H1 (cell line): ENCODE measurements around the gene PLSCR5. TPM values are rescaled to one million over a fixed set of nuclear protein-coding genes. Genes with fewer than 3 reads are reported as not detected.

Source experiments
- CTCF ChIA-PET: fragments of 300-600 bp; sonication (Branson Sonifier 250); formaldehyde crosslinking; loops from one replicate; lab custom pipeline; 2021; ENCODE audit not compliant: partially characterized antibody; lab: Charles Lee
- POLR2A ChIA-PET: fragments of 300-600 bp; sonication (Branson Sonifier 250); formaldehyde crosslinking; loops from one replicate; lab custom pipeline; 2021; ENCODE audit warnings: inconsistent platforms; ENCODE audit not compliant: partially characterized antibody; lab: Charles Lee
- DNase-seq, 2 experiments: peaks; one replicate each; pipeline versions ENCODE4 v3.0.0 to v3.0.0-alpha.2; 2010 to 2022; ENCODE audit warnings: low spot score in 2 of 2, low read depth in 1 of 2, mixed read lengths in 1 of 2
- FAIRE-seq: peaks from 2 replicates; lab custom pipeline; 2011; peaks lifted over from hg19 to GRCh38; lab: Jason Lieb, UNC
- H2AFZ ChIP-seq: 2 replicates; pipeline ENCODE4 v1.8.1; 2012; ENCODE audit warnings: low read length, inconsistent platforms
- H2AK5ac ChIP-seq: 2 replicates; pipeline ENCODE4 v1.6.1; 2013; ENCODE audit warnings: low read depth, low read length
- H2BK120ac ChIP-seq: replicated peaks from 2 replicates; pipeline ENCODE3; 2013; ENCODE audit warnings: low read depth, low read length, inconsistent platforms
- H2BK12ac ChIP-seq: 2 replicates; pipeline ENCODE4 v1.6.1; 2013; ENCODE audit warnings: low read depth, low read length
- H2BK15ac ChIP-seq: 2 replicates; pipeline ENCODE4 v1.6.1; 2013; ENCODE audit warnings: low read length
- H2BK20ac ChIP-seq: 2 replicates; pipeline ENCODE4 v1.6.1; 2013; ENCODE audit warnings: low read length
- H2BK5ac ChIP-seq: 2 replicates; pipeline ENCODE4 v1.6.1; 2013; ENCODE audit warnings: low read depth, low read length
- H3K14ac ChIP-seq: 2 replicates; pipeline ENCODE4 v1.6.1; 2013; ENCODE audit warnings: inconsistent platforms; ENCODE audit not compliant: insufficient read length
- H3K18ac ChIP-seq: 2 replicates; pipeline ENCODE4 v1.6.1; 2013; ENCODE audit warnings: low read length; ENCODE audit errors: extremely low read depth
- H3K23ac ChIP-seq: 2 replicates; pipeline ENCODE4 v1.6.1; 2013; ENCODE audit warnings: inconsistent platforms; ENCODE audit not compliant: insufficient read length
- H3K23me2 ChIP-seq: 2 replicates; pipeline ENCODE4 v1.6.1; 2013; ENCODE audit warnings: low read depth, low read length
- H3K27ac ChIP-seq: 2 replicates; pipeline ENCODE4 v1.6.1; 2011; ENCODE audit warnings: low read depth, low read length, inconsistent platforms
- H3K27me3 ChIP-seq, 4 experiments: replicated peaks in 1 of 4; 1 replicate in 1 of 4; 2 replicates in 3 of 4; pipeline versions ENCODE4 v1.6.1 to v1.8.1; 2011 to 2013; ENCODE audit warnings: low read length in 3 of 4, mild to moderate bottlenecking in 3 of 4, inconsistent platforms in 2 of 4, mixed read lengths in 2 of 4, moderate library complexity in 1 of 4; ENCODE audit not compliant: control insufficient read depth in 3 of 4, insufficient read depth in 3 of 4; ENCODE audit errors: extremely low read depth in 1 of 4
- H3K36me3 ChIP-seq, 4 experiments: 2 replicates each; pipeline versions ENCODE4 v1.6.1 to v1.8.1; 2011 to 2013; ENCODE audit warnings: mild to moderate bottlenecking in 4 of 4, low read length in 3 of 4, moderate library complexity in 2 of 4, control low read depth in 1 of 4, inconsistent platforms in 1 of 4; ENCODE audit not compliant: insufficient read depth in 4 of 4, control insufficient read depth in 2 of 4
- H3K4ac ChIP-seq: replicated peaks from 2 replicates; pipeline ENCODE3; 2013; ENCODE audit warnings: low read length, low read depth, mixed read lengths, inconsistent platforms; ENCODE audit not compliant: insufficient read length
- H3K4me1 ChIP-seq, 4 experiments: replicated peaks in 1 of 4; 1 replicate in 1 of 4; 2 replicates in 3 of 4; pipeline versions ENCODE4 v1.6.1 to v1.8.1; 2011 to 2013; ENCODE audit warnings: low read length in 3 of 4, inconsistent platforms in 2 of 4, mixed read lengths in 1 of 4; ENCODE audit not compliant: insufficient read depth in 4 of 4, control insufficient read depth in 3 of 4
- H3K4me2 ChIP-seq, 2 experiments: 2 replicates each; pipeline versions ENCODE4 v1.6.1 to v1.8.1; 2011 to 2013; ENCODE audit warnings: low read depth in 2 of 2, low read length in 2 of 2, control low read depth in 1 of 2, inconsistent platforms in 1 of 2, mild to moderate bottlenecking in 1 of 2; ENCODE audit not compliant: insufficient read depth in 1 of 2
- H3K4me3 ChIP-seq, 4 experiments: fragments of 200-600, 300-600 bp in 1 of 4; sonication (generic), shearing (Covaris generic), sonication (Bioruptor Twin) in 1 of 4; 2 replicates each; pipeline versions ENCODE4 v1.5.1 to v1.8.1; 2011 to 2016; ENCODE audit warnings: low read length in 4 of 4, low read depth in 3 of 4, control low read depth in 2 of 4, inconsistent platforms in 2 of 4, mild to moderate bottlenecking in 2 of 4, mixed read lengths in 1 of 4, moderate library complexity in 1 of 4; ENCODE audit not compliant: insufficient read depth in 2 of 4; ENCODE audit errors: extremely low read depth in 1 of 4
- H3K56ac ChIP-seq: replicated peaks from 2 replicates; pipeline ENCODE3; 2013; ENCODE audit warnings: low read depth, mild to moderate bottlenecking, mixed read lengths, low read length, inconsistent platforms; ENCODE audit not compliant: insufficient read length
- H3K79me1 ChIP-seq: 2 replicates; pipeline ENCODE4 v1.6.1; 2013; ENCODE audit warnings: low read depth, low read length, control low read depth
- H3K79me2 ChIP-seq, 2 experiments: 2 replicates each; pipeline versions ENCODE4 v1.6.1 to v1.8.1; 2012 to 2013; ENCODE audit warnings: low read length in 2 of 2, mild to moderate bottlenecking in 2 of 2, inconsistent platforms in 1 of 2; ENCODE audit not compliant: insufficient read depth in 2 of 2, control insufficient read depth in 1 of 2
- H3K9ac ChIP-seq, 4 experiments: replicated peaks in 1 of 4; 1 replicate in 1 of 4; 2 replicates in 3 of 4; pipeline versions ENCODE4 v1.6.1 to v1.8.1; 2011 to 2013; ENCODE audit warnings: low read depth in 3 of 4, low read length in 3 of 4, control low read depth in 2 of 4, mild to moderate bottlenecking in 2 of 4, moderate library complexity in 2 of 4, inconsistent platforms in 1 of 4; ENCODE audit errors: extremely low read depth in 1 of 4
- H3K9me3 ChIP-seq, 2 experiments: 2 replicates each; pipeline versions ENCODE4 v1.6.1 to v1.8.1; 2012 to 2013; ENCODE audit warnings: mild to moderate bottlenecking in 2 of 2, moderate library complexity in 2 of 2, control low read depth in 1 of 2, inconsistent platforms in 1 of 2, low read depth in 1 of 2, low read length in 1 of 2, mixed read lengths in 1 of 2; ENCODE audit not compliant: insufficient read depth in 2 of 2
- H4K20me1 ChIP-seq, 2 experiments: replicated peaks in 1 of 2; 2 replicates each; pipeline versions ENCODE3 to v1.8.1; 2011 to 2013; ENCODE audit warnings: inconsistent platforms in 2 of 2, low read length in 2 of 2, mild to moderate bottlenecking in 1 of 2; ENCODE audit not compliant: insufficient read depth in 2 of 2, control insufficient read depth in 1 of 2
- H4K5ac ChIP-seq: 2 replicates; pipeline ENCODE4 v1.6.1; 2013; ENCODE audit warnings: low read length, low read depth, mixed read lengths, inconsistent platforms; ENCODE audit not compliant: insufficient read length
- H4K8ac ChIP-seq: 2 replicates; pipeline ENCODE4 v1.8.0; 2013; ENCODE audit warnings: mild to moderate bottlenecking, moderate library complexity, low read length, inconsistent platforms; ENCODE audit not compliant: insufficient read depth; ENCODE audit errors: extremely low read depth
- H4K91ac ChIP-seq: replicated peaks from 2 replicates; pipeline ENCODE3; 2013; ENCODE audit warnings: low read length, mixed read lengths, inconsistent platforms; ENCODE audit not compliant: insufficient read length
- ATF2 ChIP-seq: IDR thresholded peaks from 2 replicates; pipeline ENCODE4 v1.6.1; 2012; ENCODE audit warnings: low read length, inconsistent platforms
- BRCA1 ChIP-seq: IDR thresholded peaks from 2 replicates; pipeline ENCODE4 v1.6.1; 2012; ENCODE audit warnings: low read depth, low read length, improper control_type of control experiment
- CBX8 ChIP-seq: fragments of 300-800, 300-1000 bp; sonication (generic); IDR thresholded peaks from 2 replicates; pipeline ENCODE4 v1.7.1; 2016; ENCODE audit warnings: low read depth, low read length, borderline replicate concordance
- CHD1 ChIP-seq: IDR thresholded peaks from 2 replicates; pipeline ENCODE4 v1.6.1; 2012; ENCODE audit warnings: low read depth, low read length, improper control_type of control experiment
- CREB1 ChIP-seq: IDR thresholded peaks from 2 replicates; pipeline ENCODE4 v1.6.1; 2012; ENCODE audit warnings: inconsistent platforms
- E2F6 ChIP-seq: IDR thresholded peaks from 2 replicates; pipeline ENCODE4 v1.6.1; 2012; ENCODE audit warnings: inconsistent platforms
- EZH2 ChIP-seq: fragments of 200-600 bp; sonication (generic); IDR thresholded peaks from 2 replicates; pipeline ENCODE4 v1.7.1; 2012; ENCODE audit warnings: low read depth, mild to moderate bottlenecking, moderate library complexity, low read length, inconsistent platforms; ENCODE audit not compliant: severe bottlenecking
- JUND ChIP-seq: IDR thresholded peaks from 2 replicates; pipeline ENCODE4 v1.6.1; 2011; ENCODE audit warnings: mild to moderate bottlenecking, improper control_type of control experiment, low read length
- KDM1A ChIP-seq: fragments of 200-600, 300-600 bp; sonication (generic); IDR thresholded peaks from 2 replicates; pipeline ENCODE4 v1.7.1; 2016; ENCODE audit warnings: mild to moderate bottlenecking, low read length, borderline replicate concordance
- POLR2A ChIP-seq, 2 experiments: IDR thresholded peaks; 1 replicate in 1 of 2; 2 replicates in 1 of 2; pipeline ENCODE4 v1.6.1; 2011; ENCODE audit warnings: low read depth in 2 of 2, low read length in 2 of 2, mild to moderate bottlenecking in 2 of 2; ENCODE audit errors: control extremely low read depth in 1 of 2
- RNF2 ChIP-seq: fragments of 200-900, 300-1000 bp; sonication (generic); IDR thresholded peaks from 2 replicates; pipeline ENCODE4 v1.7.1; 2016; ENCODE audit warnings: borderline replicate concordance, low read depth, mild to moderate bottlenecking, antibody characterized with exemption, low read length; ENCODE audit not compliant: poor library complexity, severe bottlenecking; ENCODE audit errors: missing control alignments
- SP2 ChIP-seq: IDR thresholded peaks from 2 replicates; pipeline ENCODE4 v1.6.1; 2012; ENCODE audit warnings: mild to moderate bottlenecking, low read length, inconsistent platforms
- SP4 ChIP-seq: IDR thresholded peaks from 2 replicates; pipeline ENCODE4 v1.6.1; 2012; ENCODE audit warnings: low read length, inconsistent platforms
- WGBS, 2 experiments: shearing (Covaris generic) in 1 of 2; methylation state at CpG; one replicate each; pipeline versions ENCODE4 v1.1.6 to v1.1.7; 2013 to 2015; ENCODE audit warnings: low lambda C conversion rate in 2 of 2, mixed read lengths in 2 of 2, inconsistent platforms in 1 of 2, low coverage in 1 of 2, missing lambda C conversion rate in 1 of 2; ENCODE audit not compliant: insufficient replicate concordance in 2 of 2, insufficient coverage in 1 of 2, insufficient read length in 1 of 2; ENCODE audit errors: extremely low coverage in 1 of 2, missing lambda C conversion rate in 1 of 2; 5-methylcytosine and 5-hydroxymethylcytosine counted together
- polyA plus RNA-seq, 7 experiments: library from polyadenylated mRNA; depleted of rRNA in 3 of 7; stranded (reverse) in 5 of 7; unstranded in 2 of 7; fragments of >200 nt in 5 of 7; fragments of 200-250 nt in 2 of 7; gene quantifications; 1 replicate in 5 of 7; 2 replicates in 1 of 7; 4 replicates in 1 of 7; pipeline versions ENCODE4 v1.2.1 to v1.2.3, GENCODE V29; 2011 to 2013; ENCODE audit warnings: missing spikeins in 2 of 7, mixed read lengths in 2 of 7
- total RNA-seq: library from RNA; stranded (reverse); fragmentation: NEBNext Ultra II Directional; extraction: Animal tissue kit (Norgen Biotek cat#: 25700); gene quantifications from 2 replicates; pipeline ENCODE4 v1.2.1, GENCODE V29; 2021

PLSCR5 gene
- total and polyA plus RNA-seq, 2 of the 8 experiments (the other 6 are each of a cell fraction or from before 2014, with no cell fraction given) = not detected

- Histone ChIP-seq H3K4me3 (no peak overlapping the region), H3K23ac (no peak overlapping the region), H3K4me2 (no peak overlapping the region), H3K9ac (no peak overlapping the region), H3K36me3 (no peaks in the 10 kb centered on the region), H3K27me3 (no peaks in the 10 kb centered on the region), H3K9me3 (no peaks in the 10 kb centered on the region), H2AK5ac (no peak overlapping the region), H3K27ac (no peak overlapping the region), H2BK120ac (no peak overlapping the region), H3K4ac (no peak overlapping the region), H2BK15ac (no peak overlapping the region), H3K4me1 (no peaks in the 10 kb centered on the region), H3K23me2 (no peaks in the 10 kb centered on the region), H3K79me1 (no peaks in the 10 kb centered on the region), H4K20me1 (no peaks in the 10 kb centered on the region), H4K8ac (no peak overlapping the region), H2BK12ac (no peak overlapping the region), H2BK20ac (no peak overlapping the region), H4K91ac (no peak overlapping the region), H3K18ac (no peak overlapping the region), H2BK5ac (no peak overlapping the region), H4K5ac (no peak overlapping the region), H2AFZ (no peak overlapping the region), H3K79me2 (no peaks in the 10 kb centered on the region), H3K14ac (no peak overlapping the region), H3K56ac (no peak overlapping the region)
- FAIRE-seq = no peak
- WGBS, 2 experiments = 98% methylated on average over 2 of the region's 2 CpGs; no CpG with 5 or more reads in 1 of the 2 experiments
- no peak for DNase-seq
- ChIA-PET POLR2A (no interaction called here), CTCF (interaction anchor here (0.7 kb wide), 1 partner anchor 448 kb away, joined by 3 read pairs; no protein-coding TSS in a partner anchor)
- TF ChIP-seq ATF2 (no peak), RNF2 (no peak), POLR2A (IDR thresholded peaks at IDR 0.05; ENCODE audit: control extremely low read depth in 1 of 2, low read depth in 2 of 2, low read length in 2 of 2) (no peak), BRCA1 (no peak), E2F6 (no peak), SP4 (no peak), JUND (no peak), CHD1 (no peak), EZH2 (no peak), SP2 (no peak), CREB1 (no peak), CBX8 (no peak), KDM1A (no peak)
These were observed 31.7 kb upstream of the PLSCR5 start for GRCh38 chr3:146636881-146637280.
